GM21526 (cell line): ENCODE measurements around the gene C3orf62.

ENCODE experiments used
- ATAC-seq: cut with Tn5 transposase; IDR thresholded peaks from one replicate; pipeline ENCODE4 v1.9.1; 2021; ENCODE audit warnings: moderate library complexity; ENCODE audit not compliant: unreplicated experiment, low FRiP score

C3orf62 gene

GRCh38 chr3:49219132-49219531 is 57.9 kb downstream of the C3orf62 start:
- ATAC-seq = no peak
